ENCODE data around the gene UBXN10. TPM values are rescaled to one million over a fixed set of nuclear protein-coding genes. Genes with fewer than 3 reads are reported as not detected.

Gene UBXN10
- total RNA-seq, 1 experiment from 2014 or later: 0.05 TPM

DNA sequence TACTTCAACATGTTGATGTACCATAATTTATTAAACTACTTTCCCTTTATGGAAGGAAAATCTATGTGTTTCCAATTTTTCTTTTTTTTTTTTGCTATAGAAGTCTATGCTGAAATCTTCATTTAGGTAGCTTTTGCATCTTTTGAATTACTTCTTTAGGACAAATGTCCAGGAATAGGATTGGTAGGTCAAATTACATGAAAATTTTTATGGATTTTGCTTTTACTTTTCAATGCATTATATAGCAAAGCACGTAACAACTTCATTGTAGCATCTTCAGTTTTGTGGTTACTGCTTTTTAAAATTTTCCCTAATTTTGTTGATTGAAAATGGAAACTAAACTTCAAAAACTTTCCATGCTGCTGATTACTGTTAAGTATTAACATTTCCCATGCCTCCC is 12.4 kb downstream of the UBXN10 start:
- Histone ChIP-seq H3K4me3 (ENCODE audit: low read depth in 2 of 2, low read length in 2 of 2) (no peak overlapping the region), H3K9me3 (ENCODE audit: control insufficient read depth, insufficient read depth, low read depth, low read length) (no peaks in the 10 kb centered on the region), H3K27ac (ENCODE audit: low read length) (no peak overlapping the region), H3K36me3 (ENCODE audit: control insufficient read depth, insufficient read depth, low read length) (no peaks in the 10 kb centered on the region), H3K27me3 (ENCODE audit: control insufficient read depth, insufficient read depth, low read length) (peaks cover 17% of the 10 kb centered on the region), H3K4me1 (ENCODE audit: control insufficient read depth, insufficient read depth, low read length) (no peaks in the 10 kb centered on the region)
- DNase-seq (ENCODE audit: low read depth, low spot score): no peak
- ChIA-PET POLR2A (no interaction called here), CTCF (no interaction called here)
- intact Hi-C loops (cut with micrococcal nuclease; ENCODE audit: unreplicated experiment) (loop anchor here (5.0 kb wide), 1 partner anchor 281 kb away; no protein-coding TSS in a partner anchor), in situ Hi-C loops (cut with HindIII; ENCODE audit: low pct_unique_long_range_greater_than_20kb, low sequenced_read_pairs) (no loop called here)
- BruUV-seq (replicated peaks): no TSS peak
- TF ChIP-seq TCF7L2 (IDR thresholded peaks at IDR 0.05; ENCODE audit: low read depth, low read length): no peak
- TF ChIP-seq REST (IDR thresholded peaks at IDR 0.05; ENCODE audit: insufficient read depth in 1 of 2, low read depth in 2 of 2, low read length in 1 of 2): no peak
- no peak for TF ChIP-seq SIN3A (IDR thresholded peaks at IDR 0.05; ENCODE audit: borderline replicate concordance, insufficient read depth, low read depth, low read length)
- TF ChIP-seq, protein P1, sequence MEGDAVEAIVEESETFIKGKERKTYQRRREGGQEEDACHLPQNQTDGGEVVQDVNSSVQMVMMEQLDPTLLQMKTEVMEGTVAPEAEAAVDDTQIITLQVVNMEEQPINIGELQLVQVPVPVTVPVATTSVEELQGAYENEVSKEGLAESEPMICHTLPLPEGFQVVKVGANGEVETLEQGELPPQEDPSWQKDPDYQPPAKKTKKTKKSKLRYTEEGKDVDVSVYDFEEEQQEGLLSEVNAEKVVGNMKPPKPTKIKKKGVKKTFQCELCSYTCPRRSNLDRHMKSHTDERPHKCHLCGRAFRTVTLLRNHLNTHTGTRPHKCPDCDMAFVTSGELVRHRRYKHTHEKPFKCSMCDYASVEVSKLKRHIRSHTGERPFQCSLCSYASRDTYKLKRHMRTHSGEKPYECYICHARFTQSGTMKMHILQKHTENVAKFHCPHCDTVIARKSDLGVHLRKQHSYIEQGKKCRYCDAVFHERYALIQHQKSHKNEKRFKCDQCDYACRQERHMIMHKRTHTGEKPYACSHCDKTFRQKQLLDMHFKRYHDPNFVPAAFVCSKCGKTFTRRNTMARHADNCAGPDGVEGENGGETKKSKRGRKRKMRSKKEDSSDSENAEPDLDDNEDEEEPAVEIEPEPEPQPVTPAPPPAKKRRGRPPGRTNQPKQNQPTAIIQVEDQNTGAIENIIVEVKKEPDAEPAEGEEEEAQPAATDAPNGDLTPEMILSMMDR (IDR thresholded peaks at IDR 0.05): no peak
- TF ChIP-seq POLR2AphosphoS5 (IDR thresholded peaks at IDR 0.05; ENCODE audit: low read depth, low read length): no peak
- ATAC-seq: no peak

DNA sequence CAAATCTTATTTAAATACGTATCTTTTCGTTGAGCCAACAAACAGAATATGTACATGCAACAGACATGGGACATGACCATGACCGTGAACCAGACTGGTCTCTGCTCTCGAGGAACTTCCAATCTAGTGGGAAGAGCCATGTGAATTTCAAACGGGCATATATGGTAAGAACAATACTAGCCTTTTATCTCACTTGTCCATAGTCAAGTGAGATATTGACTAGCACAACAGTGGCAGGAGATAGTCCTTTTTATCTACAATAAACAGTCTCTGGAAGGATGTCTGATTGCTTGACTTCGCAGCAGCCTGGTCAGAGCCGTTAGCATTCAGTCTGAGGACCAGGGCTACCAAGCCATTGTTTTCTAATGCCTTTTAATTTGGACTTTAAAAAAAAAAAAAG is 13.0 kb downstream of the UBXN10 start:
- ATAC-seq (no peak), DNase-seq (ENCODE audit: low read depth, low spot score) (no peak)
- Histone ChIP-seq H3K27me3 (ENCODE audit: control insufficient read depth, insufficient read depth, low read length) (peaks cover 14% of the 10 kb centered on the region), H3K4me3 (ENCODE audit: low read depth in 2 of 2, low read length in 2 of 2) (no peak overlapping the region), H3K9me3 (ENCODE audit: control insufficient read depth, insufficient read depth, low read depth, low read length) (no peaks in the 10 kb centered on the region), H3K27ac (ENCODE audit: low read length) (no peak overlapping the region), H3K36me3 (ENCODE audit: control insufficient read depth, insufficient read depth, low read length) (no peaks in the 10 kb centered on the region), H3K4me1 (ENCODE audit: control insufficient read depth, insufficient read depth, low read length) (no peaks in the 10 kb centered on the region)
- ChIA-PET POLR2A (no interaction called here), CTCF (no interaction called here)
- in situ Hi-C loops (cut with HindIII; ENCODE audit: low pct_unique_long_range_greater_than_20kb, low sequenced_read_pairs): no loop called here
- intact Hi-C loops (cut with micrococcal nuclease; ENCODE audit: unreplicated experiment): loop anchor here (5.0 kb wide), 1 partner anchor 282 kb away; no protein-coding TSS in a partner anchor
- no TSS peak for BruUV-seq (replicated peaks)
- TF ChIP-seq POLR2AphosphoS5 (IDR thresholded peaks at IDR 0.05; ENCODE audit: low read depth, low read length) (no peak), TCF7L2 (IDR thresholded peaks at IDR 0.05; ENCODE audit: low read depth, low read length) (no peak), REST (IDR thresholded peaks at IDR 0.05; ENCODE audit: insufficient read depth in 1 of 2, low read depth in 2 of 2, low read length in 1 of 2) (no peak), SIN3A (IDR thresholded peaks at IDR 0.05; ENCODE audit: borderline replicate concordance, insufficient read depth, low read depth, low read length) (no peak)
- TF ChIP-seq, protein P1 (IDR thresholded peaks at IDR 0.05): no peak
